Muscle of back (tissue), 11 donors: ENCODE data around the gene KIAA0040. TPM values are rescaled to one million over a fixed set of nuclear protein-coding genes. Genes with fewer than 3 reads are reported as not detected.
"Not testable (repeated sequence)": the region's sequence is repeated elsewhere in the genome, so short reads cannot be mapped to it uniquely, and the experiment has no call there.

ENCODE experiments used
- DNase-seq, 3 donors: peaks; one replicate each; pipeline versions ENCODE4 v3.0.0 to v3.0.0-alpha.2; 2013
- polyA plus RNA-seq, 10 donors: library from polyadenylated mRNA; unstranded; fragments of 120-200 nt; gene quantifications; one replicate each; pipeline ENCODE4 v1.2.1, GENCODE V29; 2013; ENCODE audit not compliant: insufficient read length in 10 of 10

Gene KIAA0040
- polyA plus RNA-seq, 10 donors: 11.6 to 21.5 (median 15.8) TPM

DNA sequence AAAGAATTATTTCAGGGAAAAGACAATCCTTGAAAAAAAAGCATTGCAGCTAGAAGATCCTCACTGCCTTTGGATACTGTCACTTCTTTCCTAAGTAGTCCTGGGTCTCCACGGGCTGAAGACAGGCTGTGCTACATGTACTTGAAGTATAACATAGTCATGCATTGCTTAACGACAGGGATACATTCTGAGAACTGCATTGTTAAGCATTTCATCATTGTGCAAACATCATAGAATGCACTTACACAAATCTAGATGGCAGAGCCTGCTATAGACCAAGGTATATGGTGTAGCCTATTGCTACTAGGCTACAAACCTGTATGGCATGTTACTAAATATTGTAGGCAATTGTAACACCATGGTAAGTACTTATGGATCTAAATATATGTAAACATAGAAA is 54.0 kb downstream of the KIAA0040 start:
- DNase-seq: no peak

DNA sequence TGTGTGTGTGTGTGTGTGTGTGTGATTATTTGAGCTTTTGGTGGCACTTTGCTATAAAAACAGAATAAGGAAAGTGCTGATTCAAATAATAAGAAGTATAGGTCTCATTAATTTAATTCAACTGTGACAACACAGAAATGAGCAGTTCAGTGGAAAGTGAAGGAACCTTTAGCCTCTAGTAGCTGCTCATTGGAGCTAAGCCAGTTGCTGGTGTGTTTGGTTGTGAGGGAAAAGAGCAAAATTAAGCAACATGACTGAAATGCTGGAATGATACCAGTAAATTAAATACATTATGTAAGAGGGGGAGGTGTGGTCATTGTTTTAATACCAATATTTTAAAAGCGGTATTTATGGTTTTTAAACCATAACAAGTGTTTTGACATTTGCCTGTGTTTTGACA is 55.2 kb downstream of the KIAA0040 start:
- no peak for DNase-seq

DNA sequence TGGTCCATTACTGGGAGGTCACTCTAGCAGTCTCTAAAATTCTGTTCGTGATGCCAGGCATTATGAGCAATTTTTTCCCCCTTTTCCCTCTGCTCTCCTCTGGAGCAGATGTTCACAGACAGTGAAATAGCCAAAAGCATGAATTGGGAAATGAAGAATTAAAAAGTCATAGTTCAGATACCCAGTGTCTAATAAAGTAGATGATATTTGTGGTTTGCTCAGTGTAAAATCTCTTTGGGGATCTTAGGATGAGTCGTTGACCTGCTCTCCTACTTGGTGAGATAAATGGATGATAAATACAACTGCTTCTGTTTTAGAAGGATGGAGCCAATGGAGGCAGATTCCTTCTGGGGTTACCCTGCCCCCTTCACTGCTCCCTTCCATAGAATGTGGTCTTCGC is 56.3 kb downstream of the KIAA0040 start:
- DNase-seq: no peak

DNA sequence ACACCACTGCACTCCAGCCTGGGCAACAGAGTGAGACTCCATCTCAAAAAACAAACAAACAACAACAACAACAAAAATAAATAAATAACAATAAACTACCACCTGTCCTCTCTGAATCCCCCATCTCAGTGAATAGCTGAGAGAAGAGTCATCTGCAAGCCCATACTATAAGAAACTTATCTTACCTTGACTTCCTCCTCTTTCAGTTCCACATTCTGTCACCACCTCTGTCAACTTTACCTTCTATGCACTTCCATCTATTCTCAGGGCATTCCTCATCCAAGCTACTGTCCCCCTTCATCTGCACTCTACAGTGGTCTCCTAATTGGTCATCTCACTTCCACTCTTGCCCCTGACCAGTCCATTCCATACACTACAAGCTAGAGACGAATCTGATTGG is 58.1 kb downstream of the KIAA0040 start:
- no peak for DNase-seq

DNA sequence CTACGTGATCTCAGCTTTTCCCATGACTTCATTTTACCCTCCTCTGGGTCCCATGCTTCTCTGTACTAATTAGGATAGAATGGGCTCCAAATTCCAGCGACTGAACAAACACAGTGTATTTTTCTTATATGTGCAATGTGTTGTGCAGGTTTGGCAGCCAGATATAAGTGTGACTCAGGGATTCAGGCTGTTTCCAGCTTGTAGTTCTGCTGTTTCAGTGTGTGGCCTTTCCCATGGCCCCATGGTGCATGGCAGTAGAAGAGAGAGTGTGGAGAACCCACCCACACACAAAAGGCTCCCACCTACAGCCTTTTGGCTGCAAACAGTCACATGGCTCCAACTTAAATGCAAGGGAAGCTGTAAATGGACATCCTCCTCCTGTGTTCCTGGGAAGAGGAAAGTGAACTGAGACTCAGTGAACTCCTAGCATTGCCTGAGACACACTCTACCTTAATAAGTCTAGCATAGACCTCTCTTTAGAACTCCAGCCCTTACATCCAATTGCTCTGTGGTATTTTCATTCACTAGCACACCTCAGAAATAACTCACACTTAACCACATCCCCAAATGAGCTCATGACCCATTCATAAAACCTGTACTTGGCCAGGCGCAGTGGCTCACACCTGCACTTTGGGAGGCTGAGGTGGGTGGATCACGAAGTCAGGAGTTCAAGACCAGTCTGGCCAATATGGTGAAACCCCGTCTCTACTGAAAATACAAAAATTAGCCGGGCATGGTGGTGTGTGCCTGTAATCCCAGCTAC is 58.7 kb downstream of the KIAA0040 start:
- peak in 1 of 3 donors; percentile 12 for DNase-seq

DNA sequence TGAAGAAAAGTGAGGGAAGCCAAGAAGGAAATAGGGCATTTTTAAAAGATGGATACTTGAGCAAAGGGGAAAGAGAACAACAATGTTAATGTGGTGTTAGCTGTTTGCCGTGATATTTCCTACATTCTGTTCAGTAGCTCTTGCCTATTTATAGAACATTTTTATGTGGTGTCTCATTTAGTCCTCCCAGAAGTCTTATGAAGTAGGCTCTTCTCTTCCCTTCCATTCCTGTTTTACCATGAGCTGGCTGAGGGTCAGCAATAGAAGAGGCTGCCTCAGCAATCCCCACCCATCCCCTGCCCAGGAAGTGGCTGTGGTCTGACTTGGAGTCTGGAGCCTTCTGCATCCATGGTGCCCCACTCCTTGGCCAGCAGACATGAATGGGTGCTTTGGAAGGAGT is 60.1 kb downstream of the KIAA0040 start:
- peak in 2 of 3 donors; percentile 10 to 55 for DNase-seq

DNA sequence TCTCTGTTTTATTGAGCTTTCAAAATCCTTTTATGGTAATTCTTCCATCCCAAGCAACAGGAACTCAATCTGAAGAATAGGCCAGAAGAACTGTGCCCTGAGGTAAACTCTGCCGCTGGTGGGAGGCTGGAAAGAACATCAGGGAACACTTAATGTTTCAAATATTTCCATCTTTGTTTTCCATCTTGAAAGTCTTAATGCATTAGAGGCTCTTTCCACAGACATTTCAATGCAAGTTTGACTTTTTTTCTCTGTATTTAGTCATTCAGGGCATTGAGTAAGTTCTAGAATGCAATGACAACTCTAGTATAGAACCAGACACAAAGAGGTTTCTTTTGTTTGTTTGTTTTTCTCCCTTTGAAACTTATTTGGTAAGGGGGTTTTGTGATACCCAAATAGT is 61.5 kb downstream of the KIAA0040 start:
- DNase-seq: peak in 1 of 3 donors; percentile 35

DNA sequence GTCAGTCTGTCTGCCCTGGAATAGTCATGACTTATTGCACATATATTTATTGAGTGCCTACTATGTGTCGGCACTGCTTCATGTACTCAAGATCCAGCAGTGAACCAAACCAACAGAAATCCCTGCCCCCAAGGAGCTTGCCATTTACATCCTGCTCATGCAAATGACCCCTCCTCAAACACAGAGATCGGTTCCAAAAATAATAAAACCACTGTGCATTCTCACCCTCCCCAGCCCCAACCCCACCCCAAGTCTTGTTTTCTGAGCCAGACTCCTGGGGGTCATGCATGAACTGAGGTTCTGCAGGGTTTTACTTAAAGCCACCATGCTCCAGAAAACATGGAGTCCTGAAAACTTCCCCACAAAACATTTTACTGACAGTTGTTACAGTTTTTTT is 61.9 kb downstream of the KIAA0040 start:
- DNase-seq: no peak

DNA sequence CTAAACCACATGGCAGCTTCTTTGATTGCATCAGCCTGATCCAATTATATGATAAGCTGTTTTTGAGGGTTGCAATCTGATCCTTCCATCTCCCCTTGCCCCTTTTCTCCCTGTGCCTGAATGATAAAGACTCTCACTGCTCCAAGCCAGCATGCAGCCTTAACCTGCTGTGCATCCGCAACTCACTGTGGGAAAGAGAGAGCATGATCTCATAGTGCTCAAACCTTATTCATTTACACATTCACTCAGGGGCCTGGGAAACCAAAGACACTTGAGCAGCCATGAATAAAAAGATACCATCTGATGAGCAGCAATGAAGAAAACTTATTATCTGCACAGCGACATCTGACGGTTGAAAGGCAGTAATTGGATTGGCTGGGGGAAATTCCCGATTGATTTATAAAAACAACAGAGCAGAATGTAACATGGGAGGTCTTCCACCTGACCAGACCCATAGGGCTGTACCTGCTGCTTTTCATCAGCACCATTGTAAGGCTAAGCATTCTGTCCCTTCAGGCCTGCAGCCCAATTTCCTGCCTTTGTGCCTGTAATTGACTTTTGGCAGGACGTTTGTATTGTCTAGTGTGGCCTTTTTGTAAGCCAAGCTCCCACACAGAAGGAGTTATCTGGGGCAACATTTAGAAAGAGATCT is 62.5 kb downstream of the KIAA0040 start:
- peak in 1 of 3 donors; percentile 66 for DNase-seq

DNA sequence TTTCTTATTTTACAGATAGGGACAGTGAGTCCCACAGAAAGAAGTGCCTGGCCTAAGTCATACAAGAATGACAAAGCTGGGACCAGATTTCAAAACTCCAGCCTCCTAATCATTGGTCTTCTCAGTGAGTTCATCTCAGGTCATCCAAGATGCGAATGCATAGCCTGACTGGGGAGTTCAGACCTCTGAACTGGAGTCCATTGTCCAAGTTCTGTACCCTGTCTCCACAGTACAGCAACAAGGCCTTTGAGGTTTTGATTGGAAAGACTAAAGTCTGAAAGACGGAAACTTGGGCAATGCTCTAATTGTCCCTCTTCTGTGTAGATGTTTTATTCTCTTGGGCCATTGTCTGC is 63.0 kb downstream of the KIAA0040 start:
- no peak for DNase-seq

DNA sequence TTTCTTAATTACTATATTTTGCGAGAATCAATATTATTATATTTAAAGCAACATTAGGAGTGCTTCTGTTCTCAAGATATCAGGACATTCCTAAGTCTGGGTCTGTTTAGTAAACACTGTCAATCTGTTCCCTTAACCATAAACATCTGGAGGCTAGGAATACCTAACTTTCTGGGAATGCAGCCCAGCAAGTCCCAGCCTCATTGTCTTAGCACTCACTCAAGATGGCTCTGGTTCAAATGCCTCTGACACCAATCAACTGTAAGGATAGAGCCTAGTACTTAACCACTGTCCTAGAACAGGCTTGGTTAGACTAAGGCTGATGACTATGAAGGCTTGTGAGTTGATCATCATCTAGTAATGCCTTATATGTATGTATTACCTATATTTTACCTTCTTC is 63.4 kb downstream of the KIAA0040 start:
- DNase-seq: peak; percentile 71 to 88 (median 78)

DNA sequence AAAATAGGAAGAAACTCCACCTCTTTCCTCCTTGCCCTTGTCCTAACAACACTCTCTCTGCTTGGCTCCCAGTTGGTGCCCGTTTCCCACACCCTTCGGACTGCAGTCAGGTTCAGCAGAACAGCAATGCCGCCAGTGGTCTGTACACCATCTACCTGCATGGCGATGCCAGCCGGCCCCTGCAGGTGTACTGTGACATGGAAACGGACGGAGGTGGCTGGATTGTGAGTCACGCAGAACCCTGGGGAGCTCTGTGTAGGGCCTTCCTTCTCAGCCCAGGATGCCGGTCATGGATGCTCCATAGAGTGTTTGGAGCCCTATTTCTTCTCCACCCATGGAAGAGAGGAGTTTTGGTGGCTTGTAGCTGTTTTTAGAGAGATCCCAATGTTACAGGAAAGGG is 64.1 kb downstream of the KIAA0040 start:
- no peak for DNase-seq

DNA sequence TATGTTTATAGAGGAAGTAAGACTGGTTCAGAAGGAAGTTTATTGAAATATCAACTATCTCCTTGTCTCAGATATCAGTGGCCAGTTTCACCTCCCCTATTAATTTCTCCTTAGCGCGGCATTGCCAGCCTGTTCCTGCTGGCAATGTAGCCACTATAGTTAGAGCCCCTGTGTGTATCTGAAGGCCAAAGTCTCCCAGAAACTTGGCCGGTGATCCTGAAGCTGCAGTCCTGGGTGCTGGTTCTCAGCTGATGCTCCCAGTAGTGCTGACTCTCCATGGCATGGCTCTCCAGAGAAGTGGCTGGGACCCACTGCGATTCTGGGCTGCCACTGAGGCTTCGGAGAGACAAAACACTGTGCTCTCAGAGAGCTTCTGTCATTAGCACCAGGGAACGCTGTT is 65.0 kb downstream of the KIAA0040 start:
- DNase-seq: no peak

DNA sequence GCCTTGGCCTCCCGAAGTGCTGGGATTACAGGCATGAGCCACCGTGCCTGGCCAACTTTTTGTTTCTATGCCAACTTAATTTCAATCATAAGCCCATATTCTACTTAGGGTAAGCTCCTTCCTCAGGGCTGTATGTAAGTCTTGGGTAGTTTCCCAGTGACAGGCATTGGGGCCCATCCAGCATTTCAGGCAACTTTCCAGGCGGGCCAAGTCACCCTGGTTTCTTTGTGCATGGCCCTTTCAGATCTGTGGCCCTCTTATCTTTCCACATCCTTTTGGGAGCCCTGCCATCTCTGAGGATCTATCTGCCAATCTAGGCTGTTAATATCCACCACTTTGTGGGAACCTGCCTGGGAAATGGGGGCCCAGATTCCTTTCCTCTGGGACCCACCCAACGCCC is 66.2 kb downstream of the KIAA0040 start:
- DNase-seq: no peak

DNA sequence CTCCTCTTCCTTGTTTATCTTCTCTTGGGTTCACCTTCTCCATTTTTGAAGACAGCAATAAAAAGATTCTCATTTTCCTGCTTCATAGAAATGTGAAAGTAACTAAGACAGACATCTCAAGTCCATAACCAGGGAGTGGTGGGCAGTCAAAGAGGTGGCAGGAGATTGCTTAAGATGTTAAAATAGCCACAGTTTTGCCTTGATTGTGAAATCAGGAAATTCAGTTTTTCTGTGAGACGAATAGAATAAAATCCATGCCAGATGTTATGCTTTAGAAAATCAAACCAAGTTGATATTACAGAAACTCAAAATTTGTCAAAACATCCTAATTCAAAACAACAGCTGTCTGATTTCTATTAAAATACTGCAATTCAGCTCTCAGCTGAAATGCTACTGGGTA is 67.7 kb downstream of the KIAA0040 start:
- DNase-seq: no peak

DNA sequence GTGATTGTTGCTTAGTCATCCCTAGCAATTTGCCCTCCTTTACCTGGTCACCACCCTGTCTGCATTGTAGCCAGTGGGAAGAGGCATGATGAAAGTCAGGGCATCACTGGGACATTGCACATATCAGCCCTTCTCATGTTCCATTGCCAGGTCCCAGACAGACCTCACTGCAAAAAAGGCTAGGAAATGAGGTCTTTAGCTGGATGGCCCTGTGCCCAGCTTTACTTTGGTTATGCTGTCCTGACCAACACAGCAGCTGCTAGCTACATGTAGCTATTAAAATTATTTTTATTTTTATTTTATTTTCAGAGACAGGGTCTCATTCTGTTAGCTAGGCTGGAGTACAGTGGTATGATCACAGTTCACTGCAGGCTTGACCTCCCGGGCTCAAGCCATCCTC is 72.1 kb downstream of the KIAA0040 start:
- peak in 1 of 3 donors; percentile 32 for DNase-seq

DNA sequence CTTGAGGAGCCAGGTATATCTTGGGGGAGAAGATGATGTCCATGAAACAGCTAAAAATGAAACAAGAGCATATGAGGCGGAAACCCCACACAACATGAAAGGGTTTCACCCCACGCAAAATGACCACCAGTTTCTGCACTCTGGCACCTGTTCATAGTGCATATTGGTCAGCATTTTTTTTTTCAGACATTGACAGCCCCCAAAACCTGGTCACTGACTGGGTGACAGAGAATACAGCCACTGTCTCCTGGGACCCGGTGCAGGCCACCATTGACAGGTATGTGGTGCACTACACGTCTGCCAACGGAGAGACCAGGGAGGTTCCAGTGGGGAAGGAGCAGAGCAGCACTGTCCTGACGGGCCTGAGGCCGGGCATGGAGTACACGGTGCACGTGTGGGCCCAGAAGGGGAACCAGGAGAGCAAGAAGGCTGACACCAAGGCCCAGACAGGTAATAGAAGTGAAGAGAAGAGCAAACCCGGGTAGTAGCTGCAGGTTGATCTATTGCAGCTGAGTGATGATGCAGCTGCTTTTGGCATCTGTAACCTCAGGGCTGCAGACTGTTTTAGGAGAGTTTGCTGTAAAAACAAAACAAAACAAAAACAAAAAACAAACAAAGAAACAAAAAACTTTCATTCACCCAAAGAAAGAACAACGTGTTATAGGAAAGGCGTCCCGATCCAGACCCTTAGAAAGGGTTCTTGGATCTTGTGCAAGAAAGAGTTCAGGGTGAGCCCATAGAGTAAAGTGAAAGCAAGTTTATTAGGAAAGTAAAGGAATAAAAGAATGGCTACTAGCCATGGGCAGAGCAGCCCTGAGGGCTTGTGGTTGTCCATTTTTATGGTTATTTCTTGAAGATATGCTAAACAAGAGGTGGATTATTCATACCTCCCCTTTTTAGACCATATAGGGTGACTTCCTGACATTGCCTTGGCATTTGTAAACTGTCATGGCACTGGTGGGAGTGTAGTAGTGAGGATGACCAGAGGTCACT is 73.9 kb downstream of the KIAA0040 start:
- DNase-seq: no peak

DNA sequence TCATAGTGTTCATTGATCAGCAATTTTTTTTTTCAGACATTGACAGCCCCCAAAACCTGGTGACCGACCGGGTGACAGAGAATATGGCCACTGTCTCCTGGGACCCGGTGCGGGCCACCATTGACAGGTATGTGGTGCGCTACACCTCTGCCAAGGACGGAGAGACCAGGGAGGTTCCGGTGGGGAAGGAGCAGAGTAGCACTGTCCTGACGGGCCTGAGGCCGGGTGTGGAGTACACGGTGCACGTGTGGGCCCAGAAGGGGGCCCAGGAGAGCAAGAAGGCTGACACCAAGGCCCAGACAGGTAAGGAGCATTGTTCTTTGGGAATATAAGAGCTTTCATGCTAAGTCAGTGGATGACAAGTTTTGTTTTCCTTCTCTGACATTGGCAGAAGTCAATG is 75.7 kb downstream of the KIAA0040 start:
- no peak for DNase-seq

DNA sequence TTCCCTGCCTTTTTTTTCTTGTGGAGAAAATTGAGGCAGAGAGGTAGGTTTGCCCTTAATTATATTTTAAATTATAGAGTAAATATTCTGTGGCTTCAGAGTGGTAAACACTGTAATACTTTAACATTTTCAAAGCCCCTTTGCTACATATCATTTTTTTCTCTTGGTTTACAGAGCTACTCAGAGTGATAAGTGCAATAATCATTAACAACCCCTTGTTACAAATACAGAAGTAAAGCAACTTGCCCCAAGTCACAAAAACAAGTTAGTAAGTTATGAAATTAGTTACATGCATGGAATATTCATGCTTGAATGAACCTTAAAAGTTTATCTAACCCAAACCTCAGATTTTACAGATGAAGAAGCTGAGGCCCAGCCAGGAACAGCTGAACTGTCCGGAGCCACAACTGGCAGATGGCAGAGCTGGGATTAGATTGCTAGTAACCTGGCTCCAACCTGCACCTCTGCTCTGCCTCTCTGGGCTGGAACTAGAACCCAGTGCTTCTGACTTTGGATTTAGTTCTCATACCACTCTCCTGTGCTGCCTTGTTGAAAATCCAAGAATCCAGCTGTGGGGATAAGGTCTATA is 76.3 kb downstream of the KIAA0040 start:
- DNase-seq: no peak

DNA sequence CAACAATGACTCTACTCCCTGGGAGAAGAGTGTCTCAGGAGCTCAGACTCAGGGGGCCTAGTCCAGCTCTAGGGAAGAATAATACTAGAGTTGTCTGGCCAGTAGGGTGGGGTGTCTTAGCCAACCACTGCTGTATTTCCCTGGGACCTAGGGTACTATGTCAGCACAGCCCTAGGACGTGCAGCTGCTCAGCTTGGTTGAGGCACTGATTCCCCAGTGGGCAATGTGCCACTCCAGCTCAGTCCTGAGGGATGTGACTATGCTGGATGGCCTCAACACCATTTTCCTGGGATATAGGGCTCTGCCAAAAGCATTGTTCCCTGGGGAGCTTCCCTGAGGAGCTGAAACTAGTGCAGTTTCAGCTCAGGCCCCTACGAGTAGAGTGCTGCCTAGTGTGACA is 77.6 kb downstream of the KIAA0040 start:
- no peak for DNase-seq

DNA sequence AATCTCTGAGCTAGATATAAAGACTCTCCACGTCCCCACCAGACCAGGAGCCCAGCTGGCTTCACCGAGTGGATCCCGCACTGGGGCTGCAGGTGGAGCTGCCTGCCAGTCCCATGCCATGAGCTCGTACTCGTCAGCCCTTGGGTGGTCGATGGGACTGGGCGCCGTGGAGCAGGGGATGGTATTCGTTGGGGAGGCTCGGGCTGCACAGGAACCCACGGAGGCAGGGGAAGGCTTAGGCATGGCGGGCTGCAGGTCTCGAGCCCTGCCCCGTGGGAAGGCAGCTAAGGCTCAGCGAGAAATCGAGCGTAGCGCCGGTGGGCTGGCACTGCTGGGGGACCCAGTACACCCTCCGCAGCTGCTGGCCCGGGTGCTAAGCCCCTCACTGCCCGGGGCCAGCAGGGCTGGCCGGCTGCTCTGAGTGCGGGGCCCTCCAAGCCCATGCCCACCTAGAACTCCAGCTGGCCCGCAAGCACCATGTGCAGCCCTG is 84.2 kb downstream of the KIAA0040 start:
- not testable (repeated sequence) for DNase-seq
